Measurements from ENCODE around the gene ABCC6. TPM values are rescaled to one million over a fixed set of nuclear protein-coding genes. Genes with fewer than 3 reads are reported as not detected.

ABCC6 gene
- total and polyA plus RNA-seq, 10 of the 15 experiments (the other 5 are each of a cell fraction or from before 2014, with no cell fraction given), result 0.05 to 0.13 (median 0.06) TPM; not detected in 5

- no peak for TF ChIP-seq NR2C2 (IDR thresholded peaks at IDR 0.05; ENCODE audit: borderline replicate concordance, control insufficient read depth, insufficient read length, low read depth)
- no peak for TF ChIP-seq HDAC2 (IDR thresholded peaks at IDR 0.05)
- no peak for TF ChIP-seq ETV6 (conservative IDR thresholded peaks at IDR 0.05 in 1 of 2, IDR thresholded peaks at IDR 0.05 in 1 of 2; ENCODE audit: borderline replicate concordance in 1 of 2, low read depth in 1 of 2)
- TF ChIP-seq ZNF384 (IDR thresholded peaks at IDR 0.05; ENCODE audit: borderline replicate concordance, low read depth, low read length), result no peak
Observed at GRCh38 chr16:16161319-16161718, 62.0 kb downstream of the ABCC6 start (continued).

DNA sequence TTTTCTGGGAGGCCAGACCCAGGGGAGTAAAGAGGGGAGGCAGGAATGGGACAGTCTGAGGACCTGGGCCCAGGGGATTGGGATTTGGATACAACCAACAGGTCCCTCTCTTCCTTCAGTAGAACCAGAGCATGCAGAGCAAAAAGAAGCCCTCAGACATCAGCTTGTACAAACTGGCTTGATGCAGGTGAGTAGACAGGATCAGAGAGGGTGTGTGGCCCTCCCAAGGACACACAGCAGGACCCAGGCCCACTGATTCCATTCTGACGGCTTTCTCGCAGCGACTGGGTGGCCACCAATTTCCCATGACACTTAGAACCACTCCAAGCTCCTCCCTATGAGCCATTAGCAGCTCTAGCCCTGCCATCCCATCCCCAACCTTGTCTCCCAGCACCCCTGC is 63.6 kb downstream of the ABCC6 start:
- ATAC-seq, result no peak
- Histone ChIP-seq H3K27me3 (replicated peaks in 1 of 2; ENCODE audit: control insufficient read depth in 2 of 2, insufficient read depth in 2 of 2, low read length in 1 of 2) (no peaks in the 10 kb centered on the region), H3K36me3 (ENCODE audit: control insufficient read depth in 2 of 2, insufficient read depth in 2 of 2, low read length in 1 of 2) (no peaks in the 10 kb centered on the region), H2AFZ (ENCODE audit: control insufficient read depth, low read depth, low read length) (no peak overlapping the region), H3K9ac (ENCODE audit: control insufficient read depth, insufficient read depth, low read length) (no peak overlapping the region), H4K20me1 (ENCODE audit: control insufficient read depth, insufficient read depth) (no peaks in the 10 kb centered on the region), H3K9me3 (replicated peaks; ENCODE audit: control insufficient read depth, insufficient read depth, low read length) (peaks cover 7% of the 10 kb centered on the region; the same call in 2 of the 3 replicates), H3K27ac (ENCODE audit: control insufficient read depth, insufficient read depth) (no peak overlapping the region), H3K4me3 (no peak overlapping the region), H3K79me2 (ENCODE audit: control insufficient read depth, insufficient read depth, low read length) (no peaks in the 10 kb centered on the region), H3K4me1 (ENCODE audit: control insufficient read depth, insufficient read depth, low read length) (no peaks in the 10 kb centered on the region), H3K4me2 (ENCODE audit: control insufficient read depth, insufficient read depth) (no peak overlapping the region)
- intact Hi-C loops (cut with micrococcal nuclease; ENCODE audit: unreplicated experiment), result no loop called here
- in situ Hi-C loops (cut with MboI), result no loop called here
- TF ChIP-seq HDAC6 (IDR thresholded peaks at IDR 0.05; ENCODE audit: unreplicated experiment) (no peak), NFYB (IDR thresholded peaks at IDR 0.05; ENCODE audit: insufficient read depth, low read depth, low read length) (no peak), TCF3 (IDR thresholded peaks at IDR 0.05; ENCODE audit: borderline replicate concordance, insufficient read depth, low read depth, low read length) (no peak), ELK1 (IDR thresholded peaks at IDR 0.05; ENCODE audit: low read depth, low read length) (no peak), EED (IDR thresholded peaks at IDR 0.05; ENCODE audit: low read depth) (no peak), MEF2A (IDR thresholded peaks at IDR 0.05; ENCODE audit: insufficient read depth, low read depth, low read length) (no peak), SMC3 (IDR thresholded peaks at IDR 0.05; ENCODE audit: borderline replicate concordance, low read length) (no peak), ESRRA (IDR thresholded peaks at IDR 0.05; ENCODE audit: low read length) (no peak), ETV6 (conservative IDR thresholded peaks at IDR 0.05 in 1 of 2, IDR thresholded peaks at IDR 0.05 in 1 of 2; ENCODE audit: borderline replicate concordance in 1 of 2, low read depth in 1 of 2) (no peak), NR2F1 (conservative IDR thresholded peaks at IDR 0.05) (no peak), CBFB (IDR thresholded peaks at IDR 0.05; ENCODE audit: low read depth) (no peak)
- TF ChIP-seq, protein P1, sequence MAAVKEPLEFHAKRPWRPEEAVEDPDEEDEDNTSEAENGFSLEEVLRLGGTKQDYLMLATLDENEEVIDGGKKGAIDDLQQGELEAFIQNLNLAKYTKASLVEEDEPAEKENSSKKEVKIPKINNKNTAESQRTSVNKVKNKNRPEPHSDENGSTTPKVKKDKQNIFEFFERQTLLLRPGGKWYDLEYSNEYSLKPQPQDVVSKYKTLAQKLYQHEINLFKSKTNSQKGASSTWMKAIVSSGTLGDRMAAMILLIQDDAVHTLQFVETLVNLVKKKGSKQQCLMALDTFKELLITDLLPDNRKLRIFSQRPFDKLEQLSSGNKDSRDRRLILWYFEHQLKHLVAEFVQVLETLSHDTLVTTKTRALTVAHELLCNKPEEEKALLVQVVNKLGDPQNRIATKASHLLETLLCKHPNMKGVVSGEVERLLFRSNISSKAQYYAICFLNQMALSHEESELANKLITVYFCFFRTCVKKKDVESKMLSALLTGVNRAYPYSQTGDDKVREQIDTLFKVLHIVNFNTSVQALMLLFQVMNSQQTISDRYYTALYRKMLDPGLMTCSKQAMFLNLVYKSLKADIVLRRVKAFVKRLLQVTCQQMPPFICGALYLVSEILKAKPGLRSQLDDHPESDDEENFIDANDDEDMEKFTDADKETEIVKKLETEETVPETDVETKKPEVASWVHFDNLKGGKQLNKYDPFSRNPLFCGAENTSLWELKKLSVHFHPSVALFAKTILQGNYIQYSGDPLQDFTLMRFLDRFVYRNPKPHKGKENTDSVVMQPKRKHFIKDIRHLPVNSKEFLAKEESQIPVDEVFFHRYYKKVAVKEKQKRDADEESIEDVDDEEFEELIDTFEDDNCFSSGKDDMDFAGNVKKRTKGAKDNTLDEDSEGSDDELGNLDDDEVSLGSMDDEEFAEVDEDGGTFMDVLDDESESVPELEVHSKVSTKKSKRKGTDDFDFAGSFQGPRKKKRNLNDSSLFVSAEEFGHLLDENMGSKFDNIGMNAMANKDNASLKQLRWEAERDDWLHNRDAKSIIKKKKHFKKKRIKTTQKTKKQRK (IDR thresholded peaks at IDR 0.05; ENCODE audit: low read depth, low read length), result no peak
- TF ChIP-seq, protein P2, sequence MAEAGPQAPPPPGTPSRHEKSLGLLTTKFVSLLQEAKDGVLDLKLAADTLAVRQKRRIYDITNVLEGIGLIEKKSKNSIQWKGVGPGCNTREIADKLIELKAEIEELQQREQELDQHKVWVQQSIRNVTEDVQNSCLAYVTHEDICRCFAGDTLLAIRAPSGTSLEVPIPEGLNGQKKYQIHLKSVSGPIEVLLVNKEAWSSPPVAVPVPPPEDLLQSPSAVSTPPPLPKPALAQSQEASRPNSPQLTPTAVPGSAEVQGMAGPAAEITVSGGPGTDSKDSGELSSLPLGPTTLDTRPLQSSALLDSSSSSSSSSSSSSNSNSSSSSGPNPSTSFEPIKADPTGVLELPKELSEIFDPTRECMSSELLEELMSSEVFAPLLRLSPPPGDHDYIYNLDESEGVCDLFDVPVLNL (IDR thresholded peaks at IDR 0.05; ENCODE audit: low read depth, low read length), result no peak
- ChIA-PET RAD21 (ENCODE audit: unreplicated experiment) (no interaction called here), POLR2A (no interaction called here), SMC1A (ENCODE audit: uncharacterized antibody, unreplicated experiment) (interaction anchor here (1.3 kb wide), 1 partner anchor 14 kb away, joined by 3 read pairs; no protein-coding TSS in a partner anchor), CTCF (no interaction called here)
- no TSS peak for BruUV-seq (replicated peaks)
- FAIRE-seq, result no peak
- WGBS (ENCODE audit: insufficient coverage, insufficient replicate concordance, low lambda C conversion rate, missing lambda C conversion rate), result 0% methylated on average over 3 of the region's 3 CpGs
- DNase-seq (ENCODE audit: low read depth, low spot score), result no peak

Measured in GM12878 (cell line).